Measurements from ENCODE around the gene GLIS1. TPM values are rescaled to one million over a fixed set of nuclear protein-coding genes. Genes with fewer than 3 reads are reported as not detected.

GLIS1 gene
- total RNA-seq, 1 donor from 2014 or later: not detected

DNA sequence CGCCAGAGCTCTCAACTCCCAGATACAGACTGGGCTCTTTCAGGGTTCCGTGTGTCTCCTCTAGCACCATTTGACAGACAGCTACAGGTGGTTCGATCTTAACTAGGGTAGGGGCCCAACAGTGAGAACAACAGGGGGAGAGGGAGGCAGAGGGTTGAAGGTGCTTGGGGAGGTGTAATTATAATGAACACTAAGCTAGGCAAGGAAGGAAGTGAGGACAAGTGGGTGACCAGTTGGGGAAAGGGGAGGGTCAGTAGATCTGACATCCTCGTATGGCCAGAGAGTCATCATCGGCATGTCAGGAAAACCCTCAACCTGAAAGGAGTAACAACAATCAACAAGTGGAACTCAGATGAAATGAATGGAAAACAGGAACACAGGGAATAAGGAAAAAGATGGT lies 22.8 kb downstream of the GLIS1 start:
- no peaks in the 10 kb centered on the region for H3K36me3 Mint-ChIP-seq (ENCODE audit: low read depth)
- H3K4me1 Mint-ChIP-seq: no peaks in the 10 kb centered on the region
- no peak overlapping the region for H3K4me3 Mint-ChIP-seq
- POLR2A ChIA-PET: no interaction called here
- H3K27me3 Mint-ChIP-seq: peaks cover 1% of the 10 kb centered on the region
- no peaks in the 10 kb centered on the region for H3K9me3 Mint-ChIP-seq
- H3K27ac Mint-ChIP-seq: no peak overlapping the region
- DNase-seq: no peak
- TF ChIP-seq CTCF (IDR thresholded peaks at IDR 0.05): no peak
- ATAC-seq (ENCODE audit: low read depth): no peak
- intact Hi-C loops (cut with micrococcal nuclease): no loop called here
- CTCF ChIA-PET: no interaction called here

- Mint-ChIP-seq H3K9me3 (no peaks in the 10 kb centered on the region), H3K4me3 (no peak overlapping the region), H3K27ac (no peak overlapping the region), H3K27me3 (peaks cover 1% of the 10 kb centered on the region), H3K4me1 (no peaks in the 10 kb centered on the region), H3K36me3 (ENCODE audit: low read depth) (no peaks in the 10 kb centered on the region)
- DNase-seq: no peak
- CTCF ChIA-PET: no interaction called here
- intact Hi-C loops (cut with micrococcal nuclease): no loop called here
- POLR2A ChIA-PET: interaction anchor here (0.5 kb wide), 1 partner anchor 18 kb away, joined by 5 read pairs; no protein-coding TSS in a partner anchor
- no peak for ATAC-seq (ENCODE audit: low read depth)
- TF ChIP-seq CTCF (IDR thresholded peaks at IDR 0.05): no peak
Observed at GRCh38 chr1:53715478-53715877, 23.5 kb downstream of the GLIS1 start.

DNA sequence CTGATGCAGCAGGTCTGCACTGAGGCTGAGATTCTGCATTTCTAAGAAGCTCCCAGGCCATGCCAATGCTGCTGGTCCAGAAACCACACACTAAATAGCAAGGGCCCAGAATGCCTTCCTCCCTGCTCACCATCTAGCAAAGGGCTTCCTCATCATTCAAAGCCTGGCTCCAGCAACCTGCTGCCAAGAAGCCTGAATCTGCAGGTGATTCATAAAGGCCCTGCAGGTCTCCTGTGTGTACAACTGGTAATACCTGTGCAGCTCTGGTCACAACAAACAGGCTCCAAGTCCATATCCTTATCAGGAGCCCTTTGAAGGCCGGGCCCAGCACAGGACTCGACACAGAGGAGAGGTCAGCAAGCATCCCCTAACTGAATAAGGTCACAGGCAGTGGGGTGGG lies 26.7 kb downstream of the GLIS1 start:
- CTCF ChIA-PET: no interaction called here

GRCh38 chr1:53710584-53710983 lies 28.4 kb downstream of the GLIS1 start:
- H3K27ac Mint-ChIP-seq: no peak overlapping the region
- no peaks in the 10 kb centered on the region for H3K27me3 Mint-ChIP-seq
- no peaks in the 10 kb centered on the region for H3K4me1 Mint-ChIP-seq
- ATAC-seq (ENCODE audit: low read depth) (no peak), DNase-seq (no peak)
- ChIA-PET CTCF (no interaction called here), POLR2A (no interaction called here)
- H3K9me3 Mint-ChIP-seq: no peaks in the 10 kb centered on the region
- H3K36me3 Mint-ChIP-seq (ENCODE audit: low read depth): no peaks in the 10 kb centered on the region
- intact Hi-C loops (cut with micrococcal nuclease): no loop called here
- TF ChIP-seq CTCF (IDR thresholded peaks at IDR 0.05): no peak
- H3K4me3 Mint-ChIP-seq: no peak overlapping the region

More for the DNA sequence above, 26.7 kb downstream of the GLIS1 start:
- no peak overlapping the region for H3K4me3 Mint-ChIP-seq
- no peak for TF ChIP-seq CTCF (IDR thresholded peaks at IDR 0.05)
- POLR2A ChIA-PET: no interaction called here
- ATAC-seq (ENCODE audit: low read depth) (no peak), DNase-seq (no peak)
- no peaks in the 10 kb centered on the region for H3K4me1 Mint-ChIP-seq
- no peaks in the 10 kb centered on the region for H3K27me3 Mint-ChIP-seq
- no peaks in the 10 kb centered on the region for H3K9me3 Mint-ChIP-seq
- H3K27ac Mint-ChIP-seq: no peak overlapping the region
- intact Hi-C loops (cut with micrococcal nuclease): no loop called here
- H3K36me3 Mint-ChIP-seq (ENCODE audit: low read depth): no peaks in the 10 kb centered on the region

DNA sequence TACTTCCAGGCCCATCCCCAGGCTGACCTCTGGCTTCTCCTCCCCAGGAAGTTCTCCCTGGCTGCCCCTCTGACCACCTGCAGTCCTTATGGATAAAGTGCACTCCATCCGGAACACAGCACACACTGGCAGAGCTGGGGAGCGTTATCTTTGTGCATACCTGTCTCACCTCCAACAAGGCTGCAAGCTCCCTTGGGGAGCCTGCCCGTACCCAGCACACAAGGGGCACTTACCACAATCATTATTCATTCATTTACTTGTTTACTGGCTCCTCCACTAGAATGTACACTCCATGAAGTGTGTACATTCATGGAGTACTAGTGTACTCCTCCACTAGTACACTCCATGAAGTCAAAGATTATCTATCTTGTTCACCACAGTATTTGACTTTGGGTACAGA lies 30.3 kb downstream of the GLIS1 start:
- Mint-ChIP-seq H3K27ac (no peak overlapping the region), H3K4me3 (no peak overlapping the region), H3K4me1 (no peaks in the 10 kb centered on the region), H3K36me3 (ENCODE audit: low read depth) (no peaks in the 10 kb centered on the region), H3K27me3 (no peaks in the 10 kb centered on the region), H3K9me3 (no peaks in the 10 kb centered on the region)
- intact Hi-C loops (cut with micrococcal nuclease): no loop called here
- ChIA-PET CTCF (no interaction called here), POLR2A (no interaction called here)
- TF ChIP-seq CTCF (IDR thresholded peaks at IDR 0.05): no peak
- DNase-seq: no peak
- no peak for ATAC-seq (ENCODE audit: low read depth)
